GM12801 (cell line): Measurements from ENCODE around the gene MCAM.

Source experiments
- TF ChIP-seq, protein P1 (sequence below): IDR thresholded peaks from one replicate; pipeline ENCODE4 v1.5.1; 2011; ENCODE audit warnings: control low read depth; ENCODE audit not compliant: insufficient read length; ENCODE audit errors: extremely low read depth

MCAM gene

DNA sequence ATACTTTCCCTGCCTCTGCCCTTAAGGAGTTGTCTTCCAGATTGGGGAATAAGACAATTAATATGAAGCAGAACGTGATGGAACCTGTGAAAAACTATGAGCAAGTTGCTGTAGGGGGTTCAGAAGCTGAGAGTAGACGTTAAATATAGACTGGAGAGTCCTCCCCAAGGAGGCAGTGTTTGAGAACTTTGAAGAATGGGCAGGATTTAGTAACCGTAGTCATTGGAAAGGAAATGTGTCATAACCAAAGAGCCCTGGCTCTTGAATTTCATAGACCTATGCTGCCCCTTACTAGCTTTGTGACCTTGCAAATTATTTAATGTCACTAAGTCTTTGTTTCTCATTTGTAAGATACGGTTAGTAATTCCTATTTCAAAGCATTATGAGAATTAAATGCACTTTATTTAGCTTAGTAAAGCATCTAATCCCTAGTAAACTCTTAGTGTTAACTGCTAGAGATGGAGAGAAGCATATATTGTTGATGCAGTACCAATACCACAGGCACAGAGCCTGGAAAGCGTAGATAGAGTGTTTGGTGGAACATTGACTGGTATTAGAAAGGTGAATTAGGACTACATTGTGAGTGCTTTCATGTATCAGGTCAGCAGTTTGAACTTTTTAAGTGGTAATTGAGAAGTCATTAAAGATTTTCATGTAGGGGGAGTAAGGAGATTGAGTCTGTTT is 54.1 kb downstream of the MCAM start:
- TF ChIP-seq, protein P1, sequence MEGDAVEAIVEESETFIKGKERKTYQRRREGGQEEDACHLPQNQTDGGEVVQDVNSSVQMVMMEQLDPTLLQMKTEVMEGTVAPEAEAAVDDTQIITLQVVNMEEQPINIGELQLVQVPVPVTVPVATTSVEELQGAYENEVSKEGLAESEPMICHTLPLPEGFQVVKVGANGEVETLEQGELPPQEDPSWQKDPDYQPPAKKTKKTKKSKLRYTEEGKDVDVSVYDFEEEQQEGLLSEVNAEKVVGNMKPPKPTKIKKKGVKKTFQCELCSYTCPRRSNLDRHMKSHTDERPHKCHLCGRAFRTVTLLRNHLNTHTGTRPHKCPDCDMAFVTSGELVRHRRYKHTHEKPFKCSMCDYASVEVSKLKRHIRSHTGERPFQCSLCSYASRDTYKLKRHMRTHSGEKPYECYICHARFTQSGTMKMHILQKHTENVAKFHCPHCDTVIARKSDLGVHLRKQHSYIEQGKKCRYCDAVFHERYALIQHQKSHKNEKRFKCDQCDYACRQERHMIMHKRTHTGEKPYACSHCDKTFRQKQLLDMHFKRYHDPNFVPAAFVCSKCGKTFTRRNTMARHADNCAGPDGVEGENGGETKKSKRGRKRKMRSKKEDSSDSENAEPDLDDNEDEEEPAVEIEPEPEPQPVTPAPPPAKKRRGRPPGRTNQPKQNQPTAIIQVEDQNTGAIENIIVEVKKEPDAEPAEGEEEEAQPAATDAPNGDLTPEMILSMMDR: no peak

DNA sequence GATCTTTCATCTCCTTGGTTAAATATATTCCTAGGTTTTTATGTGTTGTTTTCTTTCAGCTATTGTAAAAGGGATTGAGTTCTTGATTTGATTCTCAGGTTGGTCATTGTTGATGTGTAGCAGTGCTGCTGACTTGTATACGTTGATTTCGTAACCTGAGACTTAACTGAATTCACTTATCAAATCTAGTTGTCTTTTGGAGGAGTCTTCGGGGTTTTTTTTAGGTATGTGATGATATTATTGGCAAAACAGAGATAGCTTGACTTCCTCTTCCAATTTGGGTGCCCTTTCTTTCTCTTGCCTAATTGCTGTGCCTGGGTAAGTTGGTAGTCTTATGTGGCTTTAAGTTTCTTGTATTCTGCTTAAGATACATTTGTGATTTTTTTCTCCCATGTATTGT is 57.9 kb downstream of the MCAM start:
- TF ChIP-seq, protein P1: no peak
